ENCODE measurements around the gene CAMK2A. TPM values are rescaled to one million over a fixed set of nuclear protein-coding genes. Genes with fewer than 3 reads are reported as not detected.

The CAMK2A gene
- total RNA-seq, 1 experiment from 2014 or later = not detected

GRCh38 chr5:150196514-150196913 lies 93.1 kb downstream of the CAMK2A start:
- TF ChIP-seq, protein P1, sequence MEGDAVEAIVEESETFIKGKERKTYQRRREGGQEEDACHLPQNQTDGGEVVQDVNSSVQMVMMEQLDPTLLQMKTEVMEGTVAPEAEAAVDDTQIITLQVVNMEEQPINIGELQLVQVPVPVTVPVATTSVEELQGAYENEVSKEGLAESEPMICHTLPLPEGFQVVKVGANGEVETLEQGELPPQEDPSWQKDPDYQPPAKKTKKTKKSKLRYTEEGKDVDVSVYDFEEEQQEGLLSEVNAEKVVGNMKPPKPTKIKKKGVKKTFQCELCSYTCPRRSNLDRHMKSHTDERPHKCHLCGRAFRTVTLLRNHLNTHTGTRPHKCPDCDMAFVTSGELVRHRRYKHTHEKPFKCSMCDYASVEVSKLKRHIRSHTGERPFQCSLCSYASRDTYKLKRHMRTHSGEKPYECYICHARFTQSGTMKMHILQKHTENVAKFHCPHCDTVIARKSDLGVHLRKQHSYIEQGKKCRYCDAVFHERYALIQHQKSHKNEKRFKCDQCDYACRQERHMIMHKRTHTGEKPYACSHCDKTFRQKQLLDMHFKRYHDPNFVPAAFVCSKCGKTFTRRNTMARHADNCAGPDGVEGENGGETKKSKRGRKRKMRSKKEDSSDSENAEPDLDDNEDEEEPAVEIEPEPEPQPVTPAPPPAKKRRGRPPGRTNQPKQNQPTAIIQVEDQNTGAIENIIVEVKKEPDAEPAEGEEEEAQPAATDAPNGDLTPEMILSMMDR (IDR thresholded peaks at IDR 0.05; ENCODE audit: insufficient read depth in 1 of 2, low read depth in 1 of 2, low read length in 1 of 2, severe bottlenecking in 1 of 2, unreplicated experiment in 1 of 2) = no peak
- H3K36me3 ChIP-seq (ENCODE audit: control insufficient read depth, insufficient read depth, low read length) = no peaks in the 10 kb centered on the region
- Mint-ChIP-seq H3K27me3 (ENCODE audit: insufficient read depth, unreplicated experiment) (no peaks in the 10 kb centered on the region), H3K4me3 (ENCODE audit: unreplicated experiment) (no peak overlapping the region), H3K9me3 (ENCODE audit: unreplicated experiment) (no peaks in the 10 kb centered on the region), H3K4me1 (ENCODE audit: low read depth, unreplicated experiment) (no peaks in the 10 kb centered on the region), H3K27ac (ENCODE audit: unreplicated experiment) (no peak overlapping the region), H3K36me3 (ENCODE audit: insufficient read depth, unreplicated experiment) (no peaks in the 10 kb centered on the region)
- POLR2A ChIA-PET = no interaction called here
- DNase-seq = no peak
- no TSS peak for BruUV-seq (replicated peaks)
- H3K27me3 ChIP-seq (replicated peaks; ENCODE audit: control insufficient read depth, insufficient read depth, low read length) = no peaks in the 10 kb centered on the region
- no peaks in the 10 kb centered on the region for H3K9me3 ChIP-seq
- CTCF ChIA-PET = no interaction called here
- H3K4me3 ChIP-seq (ENCODE audit: low read depth, low read length) = no peak overlapping the region
- intact Hi-C loops (cut with micrococcal nuclease; ENCODE audit: unreplicated experiment) = no loop called here
- 0 out of 2 replicates have a peak, but pooled peaks cover 4% of the 10 kb centered on the region for H3K4me1 ChIP-seq

GRCh38 chr5:150195736-150196485 lies 93.7 kb downstream of the CAMK2A start:
- Mint-ChIP-seq H3K4me1 (ENCODE audit: low read depth, unreplicated experiment) (no peaks in the 10 kb centered on the region), H3K4me3 (ENCODE audit: unreplicated experiment) (no peak overlapping the region), H3K9me3 (ENCODE audit: unreplicated experiment) (no peaks in the 10 kb centered on the region), H3K27me3 (ENCODE audit: insufficient read depth, unreplicated experiment) (no peaks in the 10 kb centered on the region), H3K36me3 (ENCODE audit: insufficient read depth, unreplicated experiment) (no peaks in the 10 kb centered on the region), H3K27ac (ENCODE audit: unreplicated experiment) (no peak overlapping the region)
- Histone ChIP-seq H3K9me3 (no peaks in the 10 kb centered on the region), H3K36me3 (ENCODE audit: control insufficient read depth, insufficient read depth, low read length) (no peaks in the 10 kb centered on the region), H3K27me3 (replicated peaks; ENCODE audit: control insufficient read depth, insufficient read depth, low read length) (no peaks in the 10 kb centered on the region), H3K4me3 (ENCODE audit: low read depth, low read length) (no peak overlapping the region), H3K4me1 (0 out of 2 replicates have a peak, but pooled peaks cover 4% of the 10 kb centered on the region)
- TF ChIP-seq, protein P1 (IDR thresholded peaks at IDR 0.05; ENCODE audit: insufficient read depth in 1 of 2, low read depth in 1 of 2, low read length in 1 of 2, severe bottlenecking in 1 of 2, unreplicated experiment in 1 of 2) = no peak
- ChIA-PET POLR2A (interaction anchor here (0.7 kb wide), 1 partner anchor 148 kb away, joined by 3 read pairs; no protein-coding TSS in a partner anchor), CTCF (no interaction called here)
- intact Hi-C loops (cut with micrococcal nuclease; ENCODE audit: unreplicated experiment) = no loop called here
- no peak for DNase-seq
- BruUV-seq (replicated peaks) = no TSS peak

DNA sequence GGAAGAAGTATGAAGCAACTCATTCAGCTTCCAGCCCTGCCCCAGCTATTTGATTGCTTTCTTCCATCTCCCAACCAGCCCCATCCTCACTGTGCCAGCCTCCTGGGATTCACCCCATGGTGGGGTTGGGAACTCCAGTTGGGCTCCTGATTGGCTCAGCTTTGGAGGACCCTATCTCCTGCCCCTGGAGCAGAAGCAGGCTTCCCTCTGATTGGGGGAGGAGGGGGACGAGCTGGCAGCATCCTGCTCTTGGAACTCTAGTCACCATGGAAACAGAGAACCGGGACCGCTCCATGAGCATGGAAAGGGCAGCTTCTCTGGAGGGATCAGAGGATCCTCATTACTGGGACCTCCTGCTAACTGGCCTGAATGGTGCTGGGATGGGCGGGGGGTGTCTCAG lies 97.1 kb downstream of the CAMK2A start:
- H3K4me1 Mint-ChIP-seq (ENCODE audit: low read depth, unreplicated experiment) = no peaks in the 10 kb centered on the region
- ChIA-PET CTCF (no interaction called here), POLR2A (no interaction called here)
- no peaks in the 10 kb centered on the region for H3K9me3 Mint-ChIP-seq (ENCODE audit: unreplicated experiment)
- Histone ChIP-seq H3K36me3 (ENCODE audit: control insufficient read depth, insufficient read depth, low read length) (no peaks in the 10 kb centered on the region), H3K4me3 (ENCODE audit: low read depth, low read length) (no peak overlapping the region), H3K9me3 (no peaks in the 10 kb centered on the region), H3K27me3 (replicated peaks; ENCODE audit: control insufficient read depth, insufficient read depth, low read length) (no peaks in the 10 kb centered on the region), H3K4me1 (peaks cover 14% of the 10 kb centered on the region)
- intact Hi-C loops (cut with micrococcal nuclease; ENCODE audit: unreplicated experiment) = no loop called here
- no peak overlapping the region for H3K4me3 Mint-ChIP-seq (ENCODE audit: unreplicated experiment)
- no peak overlapping the region for H3K27ac Mint-ChIP-seq (ENCODE audit: unreplicated experiment)
- BruUV-seq (replicated peaks) = no TSS peak
- H3K27me3 Mint-ChIP-seq (ENCODE audit: insufficient read depth, unreplicated experiment) = no peaks in the 10 kb centered on the region
- DNase-seq = no peak
- H3K36me3 Mint-ChIP-seq (ENCODE audit: insufficient read depth, unreplicated experiment) = no peaks in the 10 kb centered on the region
- TF ChIP-seq, protein P1 (IDR thresholded peaks at IDR 0.05; ENCODE audit: insufficient read depth in 1 of 2, low read depth in 1 of 2, low read length in 1 of 2, severe bottlenecking in 1 of 2, unreplicated experiment in 1 of 2) = no peak
